PC-9 (cell line): ENCODE data around the gene CLIC5.

Experiments used
- EZH2 ChIP-seq: fragments of 200-600 bp; sonication (generic); IDR thresholded peaks from 2 replicates; pipeline ENCODE4 v1.8.0; 2017; ENCODE audit warnings: antibody characterized with exemption, low read depth
- TF ChIP-seq, protein P1 (sequence below): fragments of 200-600 bp; sonication (generic); conservative IDR thresholded peaks from 2 replicates; pipeline ENCODE4 v1.6.1; 2017; ENCODE audit warnings: mixed run types, antibody characterized with exemption, mild to moderate bottlenecking, moderate library complexity

DNA sequence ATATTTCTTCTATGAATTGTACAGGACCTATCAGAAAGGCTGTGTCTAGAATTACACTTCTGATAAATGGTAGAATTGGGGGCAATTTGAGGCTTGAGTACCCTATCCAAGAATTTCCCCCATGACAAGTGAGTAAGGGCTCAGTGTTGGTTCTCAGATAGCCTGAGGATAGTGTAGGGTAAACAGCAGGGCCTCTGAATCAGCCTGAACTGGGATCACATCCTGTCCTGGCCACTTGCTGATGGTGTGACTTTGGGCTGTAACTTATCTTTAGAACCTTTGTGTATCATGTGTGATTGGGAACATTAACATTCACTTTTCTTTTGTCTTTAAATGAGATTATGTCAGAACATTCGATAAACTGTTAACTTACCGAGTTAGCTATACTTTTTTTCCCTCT lies 151.0 kb downstream of the CLIC5 start:
- TF ChIP-seq, protein P1, sequence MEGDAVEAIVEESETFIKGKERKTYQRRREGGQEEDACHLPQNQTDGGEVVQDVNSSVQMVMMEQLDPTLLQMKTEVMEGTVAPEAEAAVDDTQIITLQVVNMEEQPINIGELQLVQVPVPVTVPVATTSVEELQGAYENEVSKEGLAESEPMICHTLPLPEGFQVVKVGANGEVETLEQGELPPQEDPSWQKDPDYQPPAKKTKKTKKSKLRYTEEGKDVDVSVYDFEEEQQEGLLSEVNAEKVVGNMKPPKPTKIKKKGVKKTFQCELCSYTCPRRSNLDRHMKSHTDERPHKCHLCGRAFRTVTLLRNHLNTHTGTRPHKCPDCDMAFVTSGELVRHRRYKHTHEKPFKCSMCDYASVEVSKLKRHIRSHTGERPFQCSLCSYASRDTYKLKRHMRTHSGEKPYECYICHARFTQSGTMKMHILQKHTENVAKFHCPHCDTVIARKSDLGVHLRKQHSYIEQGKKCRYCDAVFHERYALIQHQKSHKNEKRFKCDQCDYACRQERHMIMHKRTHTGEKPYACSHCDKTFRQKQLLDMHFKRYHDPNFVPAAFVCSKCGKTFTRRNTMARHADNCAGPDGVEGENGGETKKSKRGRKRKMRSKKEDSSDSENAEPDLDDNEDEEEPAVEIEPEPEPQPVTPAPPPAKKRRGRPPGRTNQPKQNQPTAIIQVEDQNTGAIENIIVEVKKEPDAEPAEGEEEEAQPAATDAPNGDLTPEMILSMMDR = no peak
- no peak for TF ChIP-seq EZH2
